SH-SY5Y (cell line): ENCODE measurements around the gene ZEB2.

Experiments used
- GATA2 ChIP-seq: IDR thresholded peaks from 2 replicates; pipeline ENCODE4 v1.6.1; 2011; ENCODE audit warnings: mild to moderate bottlenecking, low read depth, low read length
- GATA3 ChIP-seq: IDR thresholded peaks from 2 replicates; pipeline ENCODE4 v1.6.1; 2011; ENCODE audit warnings: low read depth, mild to moderate bottlenecking, low read length, moderate library complexity

Gene ZEB2

GRCh38 chr2:144519934-144520731 lies at the start of gene ZEB2:
Gene ZEB2, minus strand, starts transcription at chr2:144520119. Its CDS starts 2,769 bp downstream, at chr2:144517350.
- no peak for TF ChIP-seq GATA3
- TF ChIP-seq GATA2 = no peak

- TF ChIP-seq GATA2 (no peak), GATA3 (no peak)
These were observed 47.8 kb upstream of the ZEB2 start for GRCh38 chr2:144567745-144568144.

- no peak for TF ChIP-seq GATA3
- no peak for TF ChIP-seq GATA2
These were observed 46.5 kb upstream of the ZEB2 start for GRCh38 chr2:144566448-144566847.

DNA sequence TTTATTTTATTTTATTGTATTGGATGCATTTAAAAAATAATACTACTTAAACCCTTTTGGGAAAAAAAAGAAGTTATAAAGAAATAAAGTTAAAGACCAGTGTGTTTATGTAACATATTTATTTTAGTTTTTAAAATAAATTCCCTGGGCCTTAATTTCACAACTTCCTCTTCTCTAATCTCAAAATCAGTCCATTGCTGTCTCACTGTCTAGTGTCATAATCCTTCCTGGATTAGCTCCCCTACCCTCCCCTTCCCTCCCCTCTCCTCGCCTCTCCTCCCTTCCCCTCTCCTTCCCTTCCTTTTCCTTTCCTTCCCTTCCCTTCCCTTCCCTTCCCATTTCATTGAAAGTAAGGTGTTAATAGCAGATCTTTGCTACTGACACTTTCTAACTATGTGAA lies 40.3 kb upstream of the ZEB2 start:
- TF ChIP-seq GATA3 (no peak), GATA2 (no peak)

DNA sequence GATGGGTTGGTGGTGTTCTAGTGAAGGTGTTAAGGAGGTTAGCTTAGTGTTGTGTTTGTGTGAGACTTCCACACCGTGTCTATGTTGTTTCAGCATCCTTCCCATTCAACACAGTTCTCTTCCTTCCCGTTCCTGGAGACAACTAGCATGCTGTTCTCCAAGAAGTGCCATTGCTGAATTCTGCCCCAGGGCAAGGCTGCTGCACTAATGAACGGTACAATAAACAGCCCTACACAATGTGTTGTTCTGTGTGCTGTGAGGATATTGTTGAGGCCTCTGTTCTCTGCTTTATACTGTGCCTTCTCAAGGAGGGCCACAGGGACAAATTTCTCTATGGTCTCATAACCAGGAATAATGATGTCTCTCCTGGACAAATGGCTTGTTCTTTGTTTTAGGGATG lies 39.8 kb upstream of the ZEB2 start:
- TF ChIP-seq GATA3 (no peak), GATA2 (no peak)

DNA sequence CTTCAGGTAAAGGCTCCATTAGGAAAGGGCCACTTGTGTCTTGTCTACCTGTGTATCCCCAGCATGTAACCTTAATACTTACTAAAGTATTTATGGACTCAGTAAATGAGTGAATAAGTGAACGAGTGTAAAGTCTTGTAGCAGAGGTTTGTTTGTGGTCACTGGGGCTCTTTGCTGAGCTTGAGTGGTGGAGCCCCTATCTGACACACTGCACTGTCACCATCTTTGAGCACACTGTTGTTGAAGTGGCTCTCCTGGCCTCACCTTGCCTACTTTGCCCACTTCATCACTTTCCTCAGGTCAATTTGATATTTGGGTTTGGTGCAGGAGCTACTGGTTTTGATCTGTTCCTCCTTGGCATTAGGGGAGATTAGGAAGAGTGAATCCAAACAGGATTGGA lies 39.3 kb upstream of the ZEB2 start:
- TF ChIP-seq GATA2 (no peak), GATA3 (no peak)

DNA sequence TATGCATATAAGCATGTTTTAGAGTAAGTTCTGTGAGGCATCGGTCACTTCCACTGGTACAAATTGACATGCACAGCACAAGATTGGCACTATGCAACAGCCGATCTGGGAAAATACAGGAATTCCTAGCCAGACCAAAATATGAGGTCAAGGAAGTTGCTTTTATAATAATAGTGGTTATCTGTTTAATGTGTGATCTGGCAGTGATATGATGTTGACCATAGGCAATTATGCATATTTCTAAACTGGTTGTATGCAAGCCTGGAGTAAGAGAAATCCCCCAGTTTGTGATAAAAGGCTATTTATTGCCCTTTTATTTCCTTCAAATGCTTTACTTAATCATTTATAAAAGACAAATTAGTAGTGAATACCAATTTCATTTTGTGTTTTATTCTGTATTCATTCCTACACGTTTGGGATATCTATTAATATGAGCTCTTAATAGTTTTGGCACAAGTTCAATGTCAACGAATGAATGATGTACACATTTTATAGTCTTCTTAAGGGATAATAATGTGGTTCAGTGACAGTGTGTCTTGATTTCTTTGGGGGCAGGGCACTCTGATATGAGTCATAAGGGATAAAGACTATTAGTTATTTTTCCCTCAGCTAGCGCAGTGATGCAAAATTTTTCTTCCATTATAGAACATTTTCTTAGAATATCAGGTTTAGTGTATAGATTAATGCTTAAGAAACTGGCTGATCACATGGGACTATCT lies 34.7 kb upstream of the ZEB2 start:
- TF ChIP-seq GATA3 (no peak), GATA2 (no peak)

GRCh38 chr2:144553379-144553778 lies 33.5 kb upstream of the ZEB2 start:
- TF ChIP-seq GATA3 = no peak
- no peak for TF ChIP-seq GATA2

GRCh38 chr2:144552821-144553220 lies 32.9 kb upstream of the ZEB2 start:
- TF ChIP-seq GATA2 = no peak
- TF ChIP-seq GATA3 = no peak

GRCh38 chr2:144550911-144551310 lies 31.0 kb upstream of the ZEB2 start:
- no peak for TF ChIP-seq GATA3

DNA sequence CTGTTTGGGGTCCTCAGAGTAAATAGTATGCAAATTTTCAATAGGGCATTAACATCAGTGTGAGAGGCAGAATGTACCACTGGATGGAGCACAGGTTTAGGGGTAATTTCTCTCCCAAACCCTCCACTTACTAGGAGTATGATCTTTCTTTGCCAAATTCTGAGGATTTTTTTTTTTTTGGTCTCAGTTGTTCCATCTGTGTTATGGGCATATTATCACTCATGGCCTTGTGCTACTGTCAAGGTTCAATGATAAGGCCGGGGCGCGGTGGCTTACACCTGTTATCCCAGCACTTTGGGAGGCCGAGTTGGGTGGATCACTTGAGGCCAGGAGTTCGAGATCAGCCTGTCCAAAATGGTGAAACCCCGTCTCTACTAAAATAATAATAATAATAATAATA lies 30.2 kb upstream of the ZEB2 start:
- TF ChIP-seq GATA3 = no peak
- no peak for TF ChIP-seq GATA2

DNA sequence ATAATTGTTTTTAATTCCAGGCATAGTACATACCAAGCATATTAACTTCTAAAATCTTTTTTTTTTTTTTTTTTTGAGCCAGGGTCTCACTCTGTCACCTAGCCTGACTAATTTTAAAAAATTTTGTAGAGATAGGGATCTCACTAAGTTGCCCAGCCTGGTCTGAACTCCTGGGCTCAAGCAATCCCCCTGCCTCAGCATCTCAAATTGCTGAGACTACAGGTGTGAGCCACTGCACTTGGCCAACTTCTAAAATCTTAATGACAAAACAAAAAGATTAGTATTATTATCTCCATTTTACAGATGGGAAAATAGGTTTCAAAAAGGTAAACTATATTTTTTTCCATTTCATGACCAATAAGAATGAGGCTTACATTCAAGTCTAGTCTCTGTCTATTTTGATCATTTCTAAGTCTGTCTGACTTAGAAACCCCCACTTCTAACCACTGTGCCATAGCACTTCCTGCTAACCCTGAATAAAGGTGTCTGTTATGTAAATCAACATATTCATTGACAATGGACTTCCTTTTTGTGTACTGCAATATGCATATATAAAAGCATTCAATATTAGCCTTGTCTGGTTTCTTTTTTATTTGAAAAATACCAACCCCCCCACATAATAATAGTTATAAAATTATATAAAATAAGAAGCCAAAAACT lies 28.7 kb upstream of the ZEB2 start:
- no peak for TF ChIP-seq GATA2
- TF ChIP-seq GATA3 = no peak

DNA sequence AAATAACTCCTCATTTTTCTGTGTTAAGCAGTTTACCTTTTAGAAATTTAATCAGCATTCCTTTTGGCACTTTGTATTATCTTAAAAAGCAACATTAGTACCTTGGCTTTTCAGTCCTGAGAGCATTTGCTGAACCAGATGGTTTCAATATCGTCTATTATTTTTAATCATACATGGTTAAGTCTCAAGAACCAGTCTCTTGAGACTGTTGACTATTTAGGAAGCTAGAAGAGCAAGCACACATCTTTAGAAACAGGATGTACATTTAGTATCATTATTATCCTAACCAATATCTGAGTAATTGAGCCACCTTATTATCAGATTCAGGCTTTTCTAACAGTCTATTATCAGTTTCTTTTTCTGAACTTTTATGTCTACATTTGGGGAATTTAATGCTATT lies 28.2 kb upstream of the ZEB2 start:
- no peak for TF ChIP-seq GATA2
- TF ChIP-seq GATA3 = no peak

DNA sequence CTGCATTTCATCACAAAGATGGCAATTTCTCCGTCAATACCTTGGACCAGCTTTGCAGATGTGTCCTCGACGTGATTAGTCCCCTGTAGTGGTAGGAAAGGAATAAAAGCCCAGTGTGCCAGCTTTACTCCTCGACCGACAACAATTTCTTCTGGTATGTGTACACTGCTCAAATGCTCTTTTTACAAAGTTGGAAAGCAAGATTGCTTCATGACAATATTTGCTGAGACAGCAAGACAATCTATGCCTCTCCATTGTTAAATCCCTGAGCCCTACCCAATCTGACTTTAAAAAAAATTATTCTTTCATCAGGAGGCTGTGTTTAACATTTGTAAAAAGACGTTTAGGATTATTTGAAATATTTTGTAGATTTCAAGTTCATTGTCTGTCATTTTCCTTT lies 27.6 kb upstream of the ZEB2 start:
- no peak for TF ChIP-seq GATA2
- TF ChIP-seq GATA3 = no peak

- TF ChIP-seq GATA3 (no peak), GATA2 (no peak)
These were observed 27.0 kb upstream of the ZEB2 start for GRCh38 chr2:144546933-144547332.
